Frontal cortex (tissue), 4 donors: Measurements from ENCODE around the gene PKD1L1. TPM values are rescaled to one million over a fixed set of nuclear protein-coding genes. Genes with fewer than 3 reads are reported as not detected.
"Not testable (repeated sequence)": the region's sequence is repeated elsewhere in the genome, so short reads cannot be mapped to it uniquely, and the experiment has no call there.

ENCODE experiments used
- DNase-seq, 2 donors: peaks; one replicate each; pipeline ENCODE4 v3.0.0; 2012; ENCODE audit warnings: low spot score in 2 of 2
- FAIRE-seq: peaks from 2 replicates; lab custom pipeline; 2012; peaks lifted over from hg19 to GRCh38; lab: Jason Lieb, UNC
- total RNA-seq: library from RNA; depleted of rRNA; stranded (reverse); fragments of >200 nt; gene quantifications from one replicate; pipeline ENCODE4 v1.2.3, GENCODE V29; 2014
- donor health status: control.
- donor health status: control.
- donor health status: control.

Gene PKD1L1
- total RNA-seq, 1 donor from 2014 or later = under 0.01 TPM

- FAIRE-seq (no peak), DNase-seq (no peak)
These were observed 143.3 kb downstream of the PKD1L1 start for GRCh38 chr7:47804767-47805545.

GRCh38 chr7:47803846-47804245 lies 144.4 kb downstream of the PKD1L1 start:
- no peak for DNase-seq
- FAIRE-seq = no peak

GRCh38 chr7:47803025-47803424 lies 145.2 kb downstream of the PKD1L1 start:
- DNase-seq = no peak
- no peak for FAIRE-seq

GRCh38 chr7:47801423-47801822 lies 146.8 kb downstream of the PKD1L1 start:
- no peak for FAIRE-seq
- no peak for DNase-seq

- DNase-seq = no peak
- FAIRE-seq = no peak
These were observed 148.7 kb downstream of the PKD1L1 start for GRCh38 chr7:47799524-47799923.

GRCh38 chr7:47796347-47796746 lies 151.9 kb downstream of the PKD1L1 start:
- DNase-seq = no peak
- no peak for FAIRE-seq

GRCh38 chr7:47795631-47796030 lies 152.6 kb downstream of the PKD1L1 start:
- DNase-seq = no peak
- FAIRE-seq = no peak

- FAIRE-seq, DNase-seq: not testable (repeated sequence)
These were observed 153.1 kb downstream of the PKD1L1 start for GRCh38 chr7:47795126-47795525.

GRCh38 chr7:47794016-47794415 lies 154.2 kb downstream of the PKD1L1 start:
- no peak for DNase-seq
- FAIRE-seq = no peak

GRCh38 chr7:47793186-47793585 lies 155.1 kb downstream of the PKD1L1 start:
- FAIRE-seq, DNase-seq: not testable (repeated sequence)

- DNase-seq (no peak), FAIRE-seq (peak; percentile 31)
These were observed 155.6 kb downstream of the PKD1L1 start for GRCh38 chr7:47792521-47793121.

- FAIRE-seq (no peak), DNase-seq (no peak)
These were observed 156.6 kb downstream of the PKD1L1 start for GRCh38 chr7:47791682-47792081.

- FAIRE-seq = peak; percentile 24
- no peak for DNase-seq
These were observed 160.2 kb downstream of the PKD1L1 start for GRCh38 chr7:47788083-47788482.

- no peak for FAIRE-seq
- DNase-seq = no peak
These were observed 160.8 kb downstream of the PKD1L1 start for GRCh38 chr7:47787249-47788069.

GRCh38 chr7:47786557-47787248 lies 161.6 kb downstream of the PKD1L1 start:
- DNase-seq = no peak
- no peak for FAIRE-seq

- FAIRE-seq = no peak
- DNase-seq = no peak
These were observed 162.2 kb downstream of the PKD1L1 start for GRCh38 chr7:47785923-47786556.

GRCh38 chr7:47783456-47784223 lies 164.6 kb downstream of the PKD1L1 start:
- DNase-seq (no peak), FAIRE-seq (no peak)

- DNase-seq = no peak
- no peak for FAIRE-seq
These were observed 165.5 kb downstream of the PKD1L1 start for GRCh38 chr7:47782792-47783191.

- DNase-seq (no peak), FAIRE-seq (no peak)
These were observed 166.2 kb downstream of the PKD1L1 start for GRCh38 chr7:47782022-47782421.
